ENCODE data around the gene NAA16.

Gene NAA16

DNA sequence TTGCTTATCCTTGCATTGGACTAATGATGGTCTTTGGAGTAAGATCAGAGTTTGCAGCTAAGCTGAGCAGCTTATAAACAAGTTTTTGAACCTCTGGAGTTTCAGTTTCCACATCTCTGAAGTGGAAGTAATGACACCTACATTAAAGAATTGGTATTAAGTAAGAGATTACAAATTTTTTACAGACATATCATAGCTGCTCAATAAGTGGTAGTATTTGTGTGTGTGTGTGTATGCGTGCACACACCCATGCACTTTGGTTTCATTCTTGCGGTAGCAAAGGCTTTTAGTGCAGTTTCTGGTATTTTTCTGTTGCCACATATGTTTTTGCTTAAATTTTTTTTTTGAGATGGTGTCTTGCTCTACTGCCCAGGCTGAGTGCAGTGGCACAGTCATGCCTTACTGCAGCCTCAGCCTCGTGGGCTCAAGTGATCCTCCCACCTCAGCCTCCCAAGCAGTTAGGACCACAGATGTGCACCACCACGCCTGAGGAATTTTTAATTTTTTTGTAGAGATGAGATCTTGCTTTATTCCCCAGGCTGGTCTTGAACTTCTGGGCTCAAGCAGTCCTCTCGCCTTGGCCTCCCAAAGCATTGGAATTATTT lies 4.5 kb downstream of the NAA16 start:
- no peak overlapping the region for H3K4me3 ChIP-seq (ENCODE audit: low read depth, low read length)
- DNase-seq (ENCODE audit: low read depth): no peak
- TF ChIP-seq, protein P1, sequence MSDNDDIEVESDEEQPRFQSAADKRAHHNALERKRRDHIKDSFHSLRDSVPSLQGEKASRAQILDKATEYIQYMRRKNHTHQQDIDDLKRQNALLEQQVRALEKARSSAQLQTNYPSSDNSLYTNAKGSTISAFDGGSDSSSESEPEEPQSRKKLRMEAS (IDR thresholded peaks at IDR 0.05; ENCODE audit: low read depth, low read length): no peak
- TF ChIP-seq POLR2A (IDR thresholded peaks at IDR 0.05; ENCODE audit: extremely low read depth, insufficient read length) (no peak), CTCF (IDR thresholded peaks at IDR 0.05; ENCODE audit: low read depth, low read length) (no peak), MYC (IDR thresholded peaks at IDR 0.05; ENCODE audit: low read depth, low read length) (no peak)

GRCh38 chr13:41317243-41317642 lies 6.2 kb downstream of the NAA16 start:
- DNase-seq (ENCODE audit: low read depth): no peak
- H3K4me3 ChIP-seq (ENCODE audit: low read depth, low read length): no peak overlapping the region
- TF ChIP-seq, protein P1 (IDR thresholded peaks at IDR 0.05; ENCODE audit: low read depth, low read length): no peak
- no peak for TF ChIP-seq CTCF (IDR thresholded peaks at IDR 0.05; ENCODE audit: low read depth, low read length)
- TF ChIP-seq POLR2A (IDR thresholded peaks at IDR 0.05; ENCODE audit: extremely low read depth, insufficient read length): no peak
- TF ChIP-seq MYC (IDR thresholded peaks at IDR 0.05; ENCODE audit: low read depth, low read length): no peak

- no peak for TF ChIP-seq CTCF (IDR thresholded peaks at IDR 0.05; ENCODE audit: low read depth, low read length)
- no peak for DNase-seq (ENCODE audit: low read depth)
- H3K4me3 ChIP-seq (ENCODE audit: low read depth, low read length): no peak overlapping the region
Observed at GRCh38 chr13:41325752-41326151, 14.7 kb downstream of the NAA16 start.

DNA sequence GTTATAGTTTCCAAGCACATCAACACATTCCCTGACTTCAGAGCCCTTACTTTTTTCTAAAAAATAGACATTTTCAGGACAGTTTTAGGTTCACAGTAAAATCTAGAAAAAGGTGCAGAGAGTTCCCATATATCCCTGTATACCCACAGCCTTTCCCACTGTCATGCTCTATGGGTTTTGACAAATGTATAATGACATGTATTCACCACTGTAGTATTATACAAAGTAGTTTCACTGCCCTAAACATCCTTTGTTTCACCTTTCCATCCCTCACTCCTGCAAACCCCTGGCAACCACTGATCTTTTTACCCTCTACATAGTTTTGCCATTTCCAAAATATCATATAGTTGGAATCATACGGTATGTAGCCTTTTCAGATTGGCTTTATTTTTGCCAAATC lies 15.6 kb downstream of the NAA16 start:
- TF ChIP-seq, protein P1 (IDR thresholded peaks at IDR 0.05; ENCODE audit: low read depth, low read length): no peak
- no peak for TF ChIP-seq MYC (IDR thresholded peaks at IDR 0.05; ENCODE audit: low read depth, low read length)
- no peak for TF ChIP-seq CTCF (IDR thresholded peaks at IDR 0.05; ENCODE audit: low read depth, low read length)
- TF ChIP-seq POLR2A (IDR thresholded peaks at IDR 0.05; ENCODE audit: extremely low read depth, insufficient read length): no peak

GRCh38 chr13:41327994-41328790 lies 17.1 kb downstream of the NAA16 start:
- TF ChIP-seq, protein P1 (IDR thresholded peaks at IDR 0.05; ENCODE audit: low read depth, low read length): no peak
- TF ChIP-seq MYC (IDR thresholded peaks at IDR 0.05; ENCODE audit: low read depth, low read length) (no peak), POLR2A (IDR thresholded peaks at IDR 0.05; ENCODE audit: extremely low read depth, insufficient read length) (no peak), CTCF (IDR thresholded peaks at IDR 0.05; ENCODE audit: low read depth, low read length) (no peak)
- DNase-seq (ENCODE audit: low read depth): no peak
- H3K4me3 ChIP-seq (ENCODE audit: low read depth, low read length): no peak overlapping the region

More for the DNA sequence above, 15.6 kb downstream of the NAA16 start:
- no peak for DNase-seq (ENCODE audit: low read depth)
- no peak overlapping the region for H3K4me3 ChIP-seq (ENCODE audit: low read depth, low read length)

All from NB4 (cell line).